NCI-H526 treated with DMSO at 0.1 percent for 48 hours (cell line): ENCODE data around the gene ZNF222.

Source experiments
- DNase-seq: peaks from one replicate; lab custom pipeline; 2025; lab: John Stamatoyannopoulos, UW

Gene ZNF222

DNA sequence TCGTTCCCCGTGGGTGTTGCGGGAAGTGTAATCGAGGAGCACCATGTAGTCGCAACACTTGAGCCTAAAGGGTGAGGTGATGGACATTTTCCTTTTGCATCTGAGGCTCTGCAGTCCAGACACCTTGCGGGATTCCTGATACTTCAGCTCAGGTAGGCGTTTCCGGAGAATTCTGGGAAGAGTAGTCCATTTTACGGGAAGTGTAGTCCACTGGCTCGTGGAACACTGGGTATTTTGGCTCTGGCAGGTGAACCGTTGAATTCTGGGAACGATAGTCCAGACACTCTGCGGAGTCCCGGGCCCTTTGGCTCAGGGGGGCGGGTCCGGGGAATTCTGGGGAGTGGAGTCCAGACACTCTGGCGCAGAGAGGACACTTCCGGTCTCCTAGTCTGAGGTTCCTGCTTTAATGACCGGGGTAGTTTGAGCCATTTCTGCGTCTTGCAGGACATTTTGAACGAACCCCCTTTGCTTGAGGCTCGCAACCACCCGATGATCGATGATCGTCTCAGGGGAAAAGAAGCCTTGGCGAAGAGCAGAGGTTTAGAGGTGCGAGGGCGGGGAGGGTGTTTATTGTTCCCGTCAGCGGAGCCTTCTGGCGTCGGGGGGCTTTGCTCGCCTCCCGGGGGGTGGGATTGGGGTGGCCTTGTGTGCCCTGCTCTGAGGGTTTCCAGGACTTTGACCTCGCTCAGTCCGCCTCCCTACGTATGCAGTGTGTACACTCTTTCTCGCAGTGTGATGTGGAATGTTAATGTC is 26.6 kb downstream of the ZNF222 start, which contains the start of gene ZNF223:
Gene ZNF223, plus strand, starts transcription at position 387 of the 753 bp plus-strand sequence. CDS start 3,141 bp downstream, outside the sequence.
- peak; percentile 98 for DNase-seq

DNA sequence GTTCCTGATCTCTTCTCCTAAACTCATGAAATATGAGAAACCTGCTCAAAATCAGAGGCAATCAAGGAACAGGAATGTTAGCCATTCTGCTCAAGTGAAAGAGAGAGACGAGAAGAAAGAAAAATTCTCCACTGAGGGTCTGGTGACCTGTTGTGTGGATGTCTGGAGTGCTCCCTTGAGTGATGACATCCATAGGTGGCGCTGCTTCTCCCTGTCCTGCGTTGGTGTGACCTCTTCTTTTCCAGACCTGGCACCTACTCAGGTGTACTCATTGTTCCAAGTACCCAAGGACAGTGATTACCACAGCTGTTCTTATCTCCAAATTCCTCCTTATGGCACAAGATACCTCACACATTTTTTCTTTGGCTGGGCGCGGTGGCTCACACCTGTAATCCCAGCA is 30.7 kb downstream of the ZNF222 start:
- DNase-seq: no peak

DNA sequence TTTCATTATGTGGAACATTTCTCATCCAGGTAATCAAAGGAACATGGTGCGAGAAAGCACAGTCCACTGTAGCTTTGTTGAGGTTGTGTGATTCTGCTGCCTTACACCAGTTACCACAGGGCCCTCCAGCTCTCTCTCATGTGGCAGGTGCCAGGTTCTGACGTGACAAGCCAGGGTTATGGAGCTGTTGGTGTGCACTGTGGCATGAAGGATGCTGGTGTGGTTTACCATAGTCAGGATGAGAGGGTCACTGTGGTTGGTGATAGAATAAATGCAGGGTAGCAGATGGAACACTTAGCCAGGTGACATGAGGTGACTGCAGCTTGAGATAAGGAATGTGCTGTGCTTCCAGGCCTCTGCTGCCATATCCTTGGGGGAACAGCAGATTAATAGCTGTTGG is 34.0 kb downstream of the ZNF222 start:
- DNase-seq: no peak

DNA sequence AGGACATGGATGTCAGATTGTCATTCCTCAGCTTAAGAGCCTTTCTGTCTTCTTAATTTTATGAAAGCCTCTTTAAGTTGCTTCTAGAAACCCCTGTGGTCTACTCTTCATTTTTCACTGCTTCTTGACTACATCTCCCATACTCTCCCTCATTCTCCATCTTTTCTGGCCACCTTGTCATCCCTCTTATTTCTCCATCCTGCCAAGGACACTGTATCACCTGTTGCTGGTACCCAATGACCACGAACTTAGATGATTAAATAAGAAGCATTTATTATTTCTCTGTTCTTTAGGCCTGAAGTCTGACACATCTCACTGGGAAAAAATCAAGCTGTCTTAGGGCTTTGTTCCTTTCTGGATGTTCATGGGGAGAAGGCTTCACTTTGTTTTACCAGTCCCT is 35.9 kb downstream of the ZNF222 start:
- no peak for DNase-seq

DNA sequence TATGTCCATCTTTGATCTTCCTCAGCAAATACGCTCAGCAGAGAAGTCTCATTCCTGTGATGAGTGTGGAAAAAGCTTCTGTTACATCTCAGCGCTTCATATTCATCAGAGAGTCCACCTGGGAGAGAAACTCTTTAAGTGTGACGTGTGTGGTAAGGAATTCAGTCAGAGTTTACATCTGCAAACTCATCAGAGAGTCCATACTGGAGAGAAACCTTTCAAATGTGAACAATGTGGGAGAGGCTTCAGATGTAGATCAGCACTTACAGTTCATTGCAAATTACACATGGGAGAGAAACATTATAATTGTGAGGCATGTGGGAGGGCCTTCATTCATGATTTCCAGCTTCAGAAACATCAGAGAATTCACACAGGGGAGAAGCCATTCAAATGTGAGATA is 41.1 kb downstream of the ZNF222 start:
- no peak for DNase-seq

DNA sequence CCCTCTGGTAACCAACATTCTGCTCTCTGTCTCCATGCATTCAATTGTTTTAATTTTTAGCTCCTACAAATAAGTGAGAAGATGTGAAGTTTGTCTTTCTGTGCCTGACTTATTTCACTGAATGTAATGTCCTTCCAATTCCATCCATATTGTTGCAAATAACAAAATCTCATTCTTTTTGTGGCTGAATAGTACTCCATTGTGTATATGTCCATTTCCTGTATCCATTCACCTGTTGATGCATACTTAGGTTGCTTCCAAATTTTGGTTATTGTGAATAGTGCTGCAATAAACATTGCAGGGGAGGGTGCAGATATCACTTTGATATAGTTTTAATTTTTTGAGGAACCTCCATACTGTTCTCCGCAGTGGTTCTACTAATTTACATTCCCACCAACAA is 44.2 kb downstream of the ZNF222 start:
- DNase-seq: no peak

DNA sequence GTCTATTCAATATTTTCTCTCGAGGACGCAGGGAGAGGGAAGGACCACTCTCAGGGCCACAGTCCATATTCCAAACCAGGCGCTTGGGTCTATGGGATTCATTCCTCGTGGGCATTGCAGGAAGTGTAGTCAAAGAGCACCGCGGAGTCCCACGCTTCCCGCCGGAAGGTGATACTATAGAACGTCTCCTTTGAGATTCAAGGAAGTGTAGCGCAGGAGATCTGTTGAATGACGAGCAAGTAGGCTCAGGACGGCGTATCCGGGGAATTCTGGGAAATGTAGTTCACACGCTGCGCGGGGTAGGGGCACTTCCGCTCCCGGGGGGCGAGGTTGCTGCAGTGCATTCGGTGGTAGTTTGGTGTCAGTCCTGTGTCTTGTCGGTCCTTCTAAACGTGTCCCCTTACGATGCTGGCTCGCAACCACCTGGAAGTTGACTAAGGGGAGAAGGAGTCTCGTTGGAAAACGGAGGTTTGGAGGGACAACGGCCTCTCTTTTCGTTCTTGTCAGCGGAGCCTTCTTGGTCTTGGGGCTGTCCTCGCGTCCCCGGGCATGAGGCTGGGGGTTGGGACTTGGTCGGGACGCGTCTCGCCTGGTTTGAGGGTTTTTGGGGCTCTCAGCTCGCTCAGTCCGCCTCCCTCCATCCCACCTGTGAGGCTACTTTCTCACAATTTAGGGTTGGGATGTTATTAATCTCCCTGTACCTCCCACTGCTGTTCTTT is 46.8 kb downstream of the ZNF222 start, which contains the start of gene ZNF284:
Gene ZNF284, plus strand, starts transcription at position 336 of the 719 bp plus-strand sequence. CDS start 4,231 bp downstream, outside the sequence.
- peak; percentile 96 for DNase-seq

DNA sequence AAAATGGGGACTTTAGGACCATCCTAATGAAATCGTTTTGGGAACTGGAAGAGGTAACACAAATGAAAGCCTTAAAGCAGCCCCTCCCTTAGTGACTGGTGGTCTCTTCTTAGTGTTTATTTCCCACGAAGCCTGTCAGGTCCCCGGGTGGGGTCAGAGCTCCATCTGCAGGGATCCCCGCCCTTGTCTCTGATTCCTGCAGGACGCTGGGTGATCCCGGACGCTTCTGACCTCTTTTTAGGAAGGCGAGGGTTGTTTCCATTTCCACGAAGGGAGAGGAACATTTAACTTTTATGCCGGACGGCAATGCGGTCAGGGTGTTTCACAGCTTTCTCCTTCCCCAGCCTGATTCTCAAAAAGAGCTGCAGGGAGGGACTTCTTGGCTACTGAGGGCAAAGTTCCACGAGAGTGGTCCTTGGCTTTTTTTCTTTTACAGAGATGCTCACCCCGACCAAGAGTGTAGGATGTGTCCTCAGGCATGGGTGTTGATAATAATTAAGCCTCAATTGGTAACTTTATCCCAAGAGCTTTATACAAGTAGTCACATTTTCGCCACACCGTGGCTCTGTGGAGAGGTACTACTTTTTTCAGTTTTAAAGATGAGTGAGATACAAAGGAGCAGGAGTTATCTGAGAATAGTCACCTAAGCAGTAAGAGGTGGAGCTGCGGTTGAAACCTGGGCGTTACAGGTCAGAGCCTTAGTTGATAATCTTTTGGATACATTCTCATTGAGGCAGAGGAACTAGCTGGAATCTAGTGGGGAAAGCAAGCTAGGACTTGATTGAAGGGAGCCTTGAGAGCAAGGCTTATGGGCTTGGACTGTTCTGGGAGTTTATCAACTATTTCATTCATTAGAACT is 47.6 kb downstream of the ZNF222 start:
- no peak for DNase-seq

DNA sequence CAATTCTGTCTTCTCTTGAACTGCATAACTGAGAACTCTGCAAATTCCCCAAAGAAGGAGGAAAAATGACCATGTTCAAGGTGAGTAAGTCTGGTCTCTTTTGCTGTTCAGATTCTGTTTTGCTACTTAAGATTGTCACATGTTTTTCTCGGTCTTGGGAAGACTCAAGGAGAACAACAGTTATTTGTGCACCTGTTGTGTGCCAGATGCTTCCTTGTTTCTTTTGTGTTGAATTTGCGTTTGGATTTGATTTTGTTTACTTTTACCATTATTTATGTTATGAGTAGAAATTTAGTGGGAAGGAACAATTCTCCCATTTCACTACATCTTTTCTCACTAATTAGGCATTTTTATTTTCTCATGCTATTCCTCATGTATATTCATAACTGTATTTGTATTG is 51.1 kb downstream of the ZNF222 start:
- DNase-seq: no peak
